Mammary epithelial cell (primary cell): ENCODE data around the gene SCYGR7.

Source experiments
- EZH2 ChIP-seq: IDR thresholded peaks from 2 replicates; pipeline ENCODE4 v1.6.1; 2012; ENCODE audit warnings: low read length, inconsistent platforms, borderline replicate concordance
- TF ChIP-seq, protein P1 (sequence below), 2 donors: IDR thresholded peaks in 1 of 2; conservative IDR thresholded peaks in 1 of 2; 2 replicates each; pipeline ENCODE4 v1.5.1; 2011 to 2012; ENCODE audit warnings: inconsistent platforms in 2 of 2, low read length in 2 of 2, mild to moderate bottlenecking in 2 of 2, control low read depth in 1 of 2, low read depth in 1 of 2; ENCODE audit not compliant: insufficient read depth in 1 of 2; ENCODE audit errors: extremely low read depth in 1 of 2

- TF ChIP-seq, protein P1, sequence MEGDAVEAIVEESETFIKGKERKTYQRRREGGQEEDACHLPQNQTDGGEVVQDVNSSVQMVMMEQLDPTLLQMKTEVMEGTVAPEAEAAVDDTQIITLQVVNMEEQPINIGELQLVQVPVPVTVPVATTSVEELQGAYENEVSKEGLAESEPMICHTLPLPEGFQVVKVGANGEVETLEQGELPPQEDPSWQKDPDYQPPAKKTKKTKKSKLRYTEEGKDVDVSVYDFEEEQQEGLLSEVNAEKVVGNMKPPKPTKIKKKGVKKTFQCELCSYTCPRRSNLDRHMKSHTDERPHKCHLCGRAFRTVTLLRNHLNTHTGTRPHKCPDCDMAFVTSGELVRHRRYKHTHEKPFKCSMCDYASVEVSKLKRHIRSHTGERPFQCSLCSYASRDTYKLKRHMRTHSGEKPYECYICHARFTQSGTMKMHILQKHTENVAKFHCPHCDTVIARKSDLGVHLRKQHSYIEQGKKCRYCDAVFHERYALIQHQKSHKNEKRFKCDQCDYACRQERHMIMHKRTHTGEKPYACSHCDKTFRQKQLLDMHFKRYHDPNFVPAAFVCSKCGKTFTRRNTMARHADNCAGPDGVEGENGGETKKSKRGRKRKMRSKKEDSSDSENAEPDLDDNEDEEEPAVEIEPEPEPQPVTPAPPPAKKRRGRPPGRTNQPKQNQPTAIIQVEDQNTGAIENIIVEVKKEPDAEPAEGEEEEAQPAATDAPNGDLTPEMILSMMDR (conservative IDR thresholded peaks at IDR 0.05 in 1 of 2, IDR thresholded peaks at IDR 0.05 in 1 of 2; ENCODE audit: extremely low read depth in 1 of 2, insufficient read depth in 1 of 2, low read depth in 1 of 2, low read length in 2 of 2) = no peak
- TF ChIP-seq EZH2 = no peak
These were observed 11.2 kb downstream of the SCYGR7 start for GRCh38 chr2:227739351-227739750.
